ENCODE measurements around the gene PITPNM1. TPM values are rescaled to one million over a fixed set of nuclear protein-coding genes. Genes with fewer than 3 reads are reported as not detected.
A peak's percentile ranks its signal among the peaks of the same experiment; 100 is the strongest.

Gene PITPNM1
- total and polyA plus RNA-seq, 7 donors = 3.2 to 69.1 (median 16.0) TPM

- DNase-seq = no peak
- intact Hi-C loops (cut with DNase I) = no loop called here
- H3K36me3 ChIP-seq = peaks cover 5 to 67% (median 13%) of the 10 kb centered on the region in 4 donors
- no peaks in the 10 kb centered on the region for H3K4me1 ChIP-seq
- no peak overlapping the region for H3K4me3 ChIP-seq
- no peaks in the 10 kb centered on the region for H3K27me3 ChIP-seq
- no peak for TF ChIP-seq POLR2AphosphoS5 (IDR thresholded peaks at IDR 0.05)
- no peak for TF ChIP-seq EP300 (IDR thresholded peaks at IDR 0.05)
- no peak for TF ChIP-seq POLR2A (IDR thresholded peaks at IDR 0.05)
- no peak for TF ChIP-seq CTCF (IDR thresholded peaks at IDR 0.05)
- peak overlapping the region in 1 of 4 donors; percentile 42 for H3K27ac ChIP-seq
- 81 to 86% methylated on average over 24 of the region's 24 CpGs for WGBS, 2 donors
- H3K9me3 ChIP-seq = no peaks in the 10 kb centered on the region
Observed at GRCh38 chr11:67491276-67492068, 13.7 kb downstream of the PITPNM1 start.

DNA sequence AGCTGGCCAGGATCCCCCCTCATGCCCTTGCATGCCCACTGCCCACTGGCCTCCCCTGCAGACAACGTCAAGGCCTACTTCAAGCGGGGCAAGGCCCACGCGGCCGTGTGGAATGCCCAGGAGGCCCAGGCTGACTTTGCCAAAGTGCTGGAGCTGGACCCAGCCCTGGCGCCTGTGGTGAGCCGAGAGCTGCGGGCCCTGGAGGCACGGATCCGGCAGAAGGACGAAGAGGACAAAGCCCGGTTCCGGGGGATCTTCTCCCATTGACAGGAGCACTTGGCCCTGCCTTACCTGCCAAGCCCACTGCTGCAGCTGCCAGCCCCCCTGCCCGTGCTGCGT lies 14.5 kb downstream of the PITPNM1 start:
- no peak for DNase-seq
- H3K27me3 ChIP-seq = no peaks in the 10 kb centered on the region
- no peak overlapping the region for H3K4me3 ChIP-seq
- 90 to 92% methylated on average over 15 of the region's 15 CpGs for WGBS, 2 donors
- no peaks in the 10 kb centered on the region for H3K9me3 ChIP-seq
- H3K4me1 ChIP-seq = peaks cover 0 to 6% (median 0%) of the 10 kb centered on the region in 4 donors
- peaks cover 5 to 67% (median 13%) of the 10 kb centered on the region in 4 donors for H3K36me3 ChIP-seq
- no peak for TF ChIP-seq POLR2A (IDR thresholded peaks at IDR 0.05)
- intact Hi-C loops (cut with DNase I) = no loop called here
- peak overlapping the region in 1 of 4 donors; percentile 42 for H3K27ac ChIP-seq

DNA sequence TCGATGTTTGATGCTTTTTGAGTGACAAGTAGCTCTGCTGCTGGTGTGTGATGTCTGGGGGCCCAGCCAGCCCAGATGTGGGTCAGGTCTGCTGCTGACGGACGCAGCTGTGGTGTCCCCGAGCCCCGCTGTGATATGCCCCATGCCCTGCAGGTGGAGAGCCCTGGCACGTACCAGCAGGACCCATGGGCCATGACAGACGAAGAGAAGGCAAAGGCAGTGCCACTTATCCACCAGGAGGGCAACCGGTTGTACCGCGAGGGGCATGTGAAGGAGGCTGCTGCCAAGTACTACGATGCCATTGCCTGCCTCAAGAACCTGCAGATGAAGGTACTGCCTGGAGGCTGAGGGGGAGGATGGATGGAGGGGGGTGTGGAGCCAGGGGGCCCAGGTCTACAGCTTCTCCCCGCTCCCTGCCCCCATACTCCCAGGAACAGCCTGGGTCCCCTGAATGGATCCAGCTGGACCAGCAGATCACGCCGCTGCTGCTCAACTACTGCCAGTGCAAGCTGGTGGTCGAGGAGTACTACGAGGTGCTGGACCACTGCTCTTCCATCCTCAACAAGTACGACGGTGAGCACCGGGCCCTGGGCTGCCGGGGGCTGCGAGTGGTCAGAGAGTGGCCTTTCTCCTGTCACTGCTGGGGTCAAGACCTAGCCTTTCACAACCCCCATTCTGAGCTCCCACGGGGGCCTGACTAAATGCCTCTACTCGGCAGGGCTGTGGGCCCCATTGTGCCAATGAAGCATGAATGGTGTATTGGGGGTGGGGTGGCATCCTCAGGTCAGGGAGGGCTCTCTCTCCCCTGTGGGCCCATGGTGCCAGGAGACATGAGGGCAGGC lies 15.1 kb downstream of the PITPNM1 start:
- intact Hi-C loops (cut with DNase I) = no loop called here
- Histone ChIP-seq H3K4me1 (peaks cover 0 to 11% (median 2%) of the 10 kb centered on the region in 4 donors), H3K27me3 (no peaks in the 10 kb centered on the region), H3K4me3 (no peak overlapping the region), H3K9me3 (no peaks in the 10 kb centered on the region), H3K36me3 (peaks cover 5 to 67% (median 13%) of the 10 kb centered on the region in 4 donors), H3K27ac (no peak overlapping the region)
- DNase-seq = no peak
- TF ChIP-seq POLR2A (IDR thresholded peaks at IDR 0.05) (no peak), EP300 (IDR thresholded peaks at IDR 0.05) (no peak), CTCF (IDR thresholded peaks at IDR 0.05) (no peak), POLR2AphosphoS5 (IDR thresholded peaks at IDR 0.05) (no peak)
- 88 to 91% methylated on average over 23 of the region's 23 CpGs for WGBS, 2 donors

DNA sequence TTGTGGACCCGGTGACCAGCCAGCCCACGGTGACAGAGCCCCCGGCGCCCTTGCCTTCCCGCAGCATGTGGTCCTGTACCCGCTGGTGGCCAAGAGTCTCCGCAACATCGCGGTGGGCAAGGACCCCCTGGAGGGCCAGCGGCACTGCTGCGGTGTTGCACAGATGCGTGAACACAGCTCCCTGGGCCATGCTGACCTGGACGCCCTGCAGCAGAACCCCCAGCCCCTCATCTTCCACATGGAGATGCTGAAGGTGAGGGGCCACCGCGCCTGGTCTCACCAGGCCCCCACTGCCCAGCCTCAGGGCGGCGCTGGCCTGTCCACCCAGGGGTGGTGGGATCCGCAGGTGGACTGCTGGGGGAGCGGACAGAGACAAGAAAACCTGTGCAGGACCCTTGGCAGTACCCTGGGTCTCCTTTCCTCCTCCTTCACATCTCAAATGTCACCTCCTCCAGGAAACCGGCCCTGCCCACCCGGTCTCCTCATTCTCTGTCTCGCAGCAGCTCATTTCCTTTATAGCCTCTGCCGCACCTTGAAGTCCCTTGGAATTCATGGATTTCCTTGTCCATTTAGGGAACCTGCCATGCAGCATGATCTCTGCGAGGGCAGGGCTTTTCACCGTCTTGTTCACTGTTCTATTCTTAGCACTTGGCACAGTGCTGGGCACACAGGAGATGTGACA lies 15.8 kb downstream of the PITPNM1 start:
- Histone ChIP-seq H3K9me3 (no peaks in the 10 kb centered on the region), H3K36me3 (peaks cover 5 to 67% (median 13%) of the 10 kb centered on the region in 4 donors), H3K4me3 (no peak overlapping the region), H3K4me1 (peaks cover 0 to 18% (median 10%) of the 10 kb centered on the region in 4 donors), H3K27me3 (no peaks in the 10 kb centered on the region), H3K27ac (no peak overlapping the region)
- no peak for DNase-seq
- WGBS, 2 donors = 71 to 86% methylated on average over 25 of the region's 25 CpGs
- TF ChIP-seq CTCF (IDR thresholded peaks at IDR 0.05) = no peak
- TF ChIP-seq EP300 (IDR thresholded peaks at IDR 0.05) = no peak
- no peak for TF ChIP-seq POLR2A (IDR thresholded peaks at IDR 0.05)
- no peak for TF ChIP-seq POLR2AphosphoS5 (IDR thresholded peaks at IDR 0.05)
- intact Hi-C loops (cut with DNase I) = no loop called here

Data from sigmoid colon (tissue), 7 donors.